Measurements from ENCODE around the gene NVL. TPM values are rescaled to one million over a fixed set of nuclear protein-coding genes. Genes with fewer than 3 reads are reported as not detected.
A peak's percentile ranks its signal among the peaks of the same experiment; 100 is the strongest.

Gene NVL
- total and polyA plus RNA-seq, 7 experiments from 2014 or later = 16.1 to 48.6 (median 24.7) TPM

DNA sequence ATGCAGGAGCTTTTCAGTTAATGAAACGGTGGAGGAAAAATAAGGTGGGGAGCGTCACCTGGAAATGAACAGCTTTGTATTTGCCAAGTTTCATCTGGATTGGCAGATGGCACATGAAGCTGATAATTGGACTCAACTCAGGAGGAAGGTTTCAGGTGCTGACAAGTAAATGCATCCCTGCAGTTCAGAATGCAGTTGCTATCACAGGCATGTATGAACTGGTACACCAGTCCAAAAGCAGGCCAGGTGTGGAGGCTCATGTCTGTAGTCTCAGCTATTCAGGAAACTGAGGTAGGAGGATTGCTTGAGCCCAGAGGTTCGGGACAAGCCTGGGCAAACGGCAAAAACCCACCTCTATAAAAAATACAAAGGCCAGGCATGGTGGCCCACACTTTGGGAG lies 131.4 kb downstream of the NVL start:
- peak overlapping the region in 1 of 9 donors; percentile 19 for H3K27ac Mint-ChIP-seq
- ATAC-seq (no peak), DNase-seq (no peak)
- peaks cover 0 to 4% (median under 1%) of the 10 kb centered on the region in 3 experiments for H3K36me3 ChIP-seq (ENCODE audit: control insufficient read depth in 2 of 3, insufficient read depth in 3 of 3, low read length in 3 of 3)
- no peak overlapping the region for H3K4me3 Mint-ChIP-seq
- no peak overlapping the region for H3K4me3 ChIP-seq (ENCODE audit: low read length)
- no peaks in the 10 kb centered on the region for H3K27me3 ChIP-seq (ENCODE audit: control insufficient read depth in 2 of 2, insufficient read depth in 2 of 2, low read length in 2 of 2)
- H3K36me3 Mint-ChIP-seq = peaks cover 5 to 16% (median 12%) of the 10 kb centered on the region in 5 donors
- no peaks in the 10 kb centered on the region for H3K4me1 ChIP-seq (ENCODE audit: control insufficient read depth in 2 of 2, insufficient read depth in 2 of 2, low read length in 2 of 2)
- ChIA-PET CTCF (no interaction called here), POLR2A (interaction anchor here (0.7 to 1.4 kb wide), 3 partner anchors 14 to 343 kb away, joined by 3 read pairs; no protein-coding TSS in a partner anchor)
- H3K9me3 ChIP-seq (ENCODE audit: control insufficient read depth in 2 of 3, low read length in 3 of 3) = no peaks in the 10 kb centered on the region
- no peaks in the 10 kb centered on the region for H3K27me3 Mint-ChIP-seq
- H3K9me3 Mint-ChIP-seq = no peaks in the 10 kb centered on the region
- H3K4me1 Mint-ChIP-seq = peaks cover 0 to 11% (median 6%) of the 10 kb centered on the region in 7 donors
- intact Hi-C loops (cut with micrococcal nuclease) = no loop called here
- no peak overlapping the region for H3K27ac ChIP-seq (ENCODE audit: low read depth, low read length)

- no peaks in the 10 kb centered on the region for H3K4me1 ChIP-seq (ENCODE audit: control insufficient read depth in 2 of 2, insufficient read depth in 2 of 2, low read length in 2 of 2)
- ChIA-PET CTCF (interaction anchor here (0.6 kb wide), 2 partner anchors 51 to 1868 kb away, joined by 3 to 5 read pairs; no protein-coding TSS in a partner anchor), POLR2A (interaction anchor here (1.0 to 2.1 kb wide), 2 partner anchors 14 to 236 kb away, joined by 3 to 5 read pairs; partner anchors contain the start of gene DEGS1)
- no peak overlapping the region for H3K4me3 Mint-ChIP-seq
- intact Hi-C loops (cut with micrococcal nuclease) = no loop called here
- no peaks in the 10 kb centered on the region for H3K27me3 ChIP-seq (ENCODE audit: control insufficient read depth in 2 of 2, insufficient read depth in 2 of 2, low read length in 2 of 2)
- ATAC-seq (no peak), DNase-seq (no peak)
- peaks cover 0 to 17% (median 5%) of the 10 kb centered on the region in 3 experiments for H3K36me3 ChIP-seq (ENCODE audit: control insufficient read depth in 2 of 3, insufficient read depth in 3 of 3, low read length in 3 of 3)
- H3K27me3 Mint-ChIP-seq = no peaks in the 10 kb centered on the region
- H3K27ac ChIP-seq (ENCODE audit: low read depth, low read length) = no peak overlapping the region
- peak overlapping the region in 4 of 9 donors; percentile 34 to 70 (median 48) for H3K27ac Mint-ChIP-seq
- peaks cover 2 to 17% (median 9%) of the 10 kb centered on the region in 7 donors for H3K4me1 Mint-ChIP-seq
- H3K4me3 ChIP-seq (ENCODE audit: low read length) = no peak overlapping the region
- H3K9me3 ChIP-seq (ENCODE audit: control insufficient read depth in 2 of 3, low read length in 3 of 3) = no peaks in the 10 kb centered on the region
- H3K36me3 Mint-ChIP-seq = peaks cover 5 to 21% (median 19%) of the 10 kb centered on the region in 5 donors
- no peaks in the 10 kb centered on the region for H3K9me3 Mint-ChIP-seq
Measured at GRCh38 chr1:224196813-224197600, 133.0 kb downstream of the NVL start.

DNA sequence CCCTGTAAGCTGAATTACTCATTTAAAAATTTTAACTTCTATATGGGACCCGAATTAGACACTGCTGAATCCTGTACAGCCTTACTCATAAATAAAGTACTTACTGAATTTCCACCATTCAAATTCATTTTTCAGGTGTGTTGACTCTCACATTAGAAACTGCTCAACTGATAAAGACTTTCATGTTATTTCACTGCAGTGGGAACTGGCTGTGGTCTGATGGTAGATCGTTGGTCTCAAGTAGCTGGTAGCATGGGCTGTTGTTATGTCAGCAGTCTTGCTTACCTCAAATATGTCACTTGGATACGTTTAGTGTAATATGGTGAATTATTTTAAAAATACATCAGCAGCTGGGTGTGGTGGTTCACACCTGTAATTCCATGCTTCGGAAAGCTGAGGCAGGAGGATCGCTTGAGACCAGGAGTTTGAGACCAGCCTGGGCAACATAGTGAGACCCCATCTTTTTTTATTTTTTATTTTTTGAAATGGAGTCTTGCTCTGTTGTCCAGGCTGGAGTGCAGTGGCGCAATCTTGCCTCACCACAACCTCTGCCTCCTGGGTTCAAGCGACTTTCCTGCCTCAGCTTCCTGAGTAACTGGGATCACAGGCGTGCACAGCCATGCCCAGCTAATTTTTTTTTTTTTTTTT lies 136.5 kb downstream of the NVL start:
- no peaks in the 10 kb centered on the region for H3K9me3 ChIP-seq (ENCODE audit: control insufficient read depth in 2 of 3, low read length in 3 of 3)
- Mint-ChIP-seq H3K27ac (peak overlapping the region in 2 of 9 donors; percentile 30 to 54), H3K4me3 (no peak overlapping the region), H3K36me3 (peaks cover 5 to 34% (median 27%) of the 10 kb centered on the region in 5 donors), H3K9me3 (peaks cover 0 to 2% (median 0%) of the 10 kb centered on the region in 11 donors), H3K4me1 (peaks cover 10 to 31% (median 16%) of the 10 kb centered on the region in 7 donors), H3K27me3 (no peaks in the 10 kb centered on the region)
- H3K27me3 ChIP-seq (ENCODE audit: control insufficient read depth in 2 of 2, insufficient read depth in 2 of 2, low read length in 2 of 2) = no peaks in the 10 kb centered on the region
- no peak overlapping the region for H3K27ac ChIP-seq (ENCODE audit: low read depth, low read length)
- ATAC-seq = no peak
- POLR2A ChIA-PET = interaction anchor here (1.0 to 1.1 kb wide), 2 partner anchors 11 to 21 kb away, joined by 3 read pairs; no protein-coding TSS in a partner anchor
- intact Hi-C loops (cut with micrococcal nuclease) = no loop called here
- H3K4me3 ChIP-seq (ENCODE audit: low read length) = no peak overlapping the region
- no peak for DNase-seq
- H3K4me1 ChIP-seq (ENCODE audit: control insufficient read depth in 2 of 2, insufficient read depth in 2 of 2, low read length in 2 of 2) = peaks cover 0 to 3% of the 10 kb centered on the region in 2 donors
- CTCF ChIA-PET = interaction anchor here (0.7 to 0.9 kb wide), 2 partner anchors 13 to 19 kb away, joined by 3 read pairs; no protein-coding TSS in a partner anchor
- peaks cover 5 to 40% (median 5%) of the 10 kb centered on the region in 3 experiments for H3K36me3 ChIP-seq (ENCODE audit: control insufficient read depth in 2 of 3, insufficient read depth in 3 of 3, low read length in 3 of 3)

GRCh38 chr1:224192082-224192788 lies 137.7 kb downstream of the NVL start:
- Histone ChIP-seq H3K4me3 (ENCODE audit: low read length) (no peak overlapping the region), H3K9me3 (ENCODE audit: control insufficient read depth in 2 of 3, low read length in 3 of 3) (no peaks in the 10 kb centered on the region), H3K27me3 (ENCODE audit: control insufficient read depth in 2 of 2, insufficient read depth in 2 of 2, low read length in 2 of 2) (no peaks in the 10 kb centered on the region), H3K36me3 (ENCODE audit: control insufficient read depth in 2 of 3, insufficient read depth in 3 of 3, low read length in 3 of 3) (peaks cover 5 to 40% (median 5%) of the 10 kb centered on the region in 3 experiments), H3K4me1 (ENCODE audit: control insufficient read depth in 2 of 2, insufficient read depth in 2 of 2, low read length in 2 of 2) (peaks cover 0 to 5% of the 10 kb centered on the region in 2 donors), H3K27ac (ENCODE audit: low read depth, low read length) (no peak overlapping the region)
- peaks cover 0 to 3% (median 0%) of the 10 kb centered on the region in 11 donors for H3K9me3 Mint-ChIP-seq
- H3K4me3 Mint-ChIP-seq = peak overlapping the region in 1 of 10 donors; percentile 25
- ATAC-seq (no peak), DNase-seq (no peak)
- peaks cover 5 to 40% (median 29%) of the 10 kb centered on the region in 5 donors for H3K36me3 Mint-ChIP-seq
- H3K4me1 Mint-ChIP-seq = peaks cover 11 to 37% (median 23%) of the 10 kb centered on the region in 7 donors
- ChIA-PET CTCF (interaction anchor here (0.6 to 0.9 kb wide), 2 partner anchors 14 to 25 kb away, joined by 3 to 8 read pairs; no protein-coding TSS in a partner anchor), POLR2A (interaction anchor here (1.1 kb wide), 1 partner anchor 19 kb away, joined by 3 read pairs; no protein-coding TSS in a partner anchor)
- peak overlapping the region in 4 of 9 donors; percentile 51 to 74 (median 56) for H3K27ac Mint-ChIP-seq
- H3K27me3 Mint-ChIP-seq = no peaks in the 10 kb centered on the region
- intact Hi-C loops (cut with micrococcal nuclease) = no loop called here

DNA sequence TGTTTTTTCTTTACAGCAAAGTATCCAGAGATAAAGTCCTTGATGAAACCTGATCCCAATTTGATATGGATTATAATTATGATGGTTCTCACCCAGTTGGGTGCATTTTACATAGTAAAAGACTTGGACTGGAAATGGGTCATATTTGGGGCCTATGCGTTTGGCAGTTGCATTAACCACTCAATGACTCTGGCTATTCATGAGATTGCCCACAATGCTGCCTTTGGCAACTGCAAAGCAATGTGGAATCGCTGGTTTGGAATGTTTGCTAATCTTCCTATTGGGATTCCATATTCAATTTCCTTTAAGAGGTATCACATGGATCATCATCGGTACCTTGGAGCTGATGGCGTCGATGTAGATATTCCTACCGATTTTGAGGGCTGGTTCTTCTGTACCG lies 140.4 kb downstream of the NVL start:
- POLR2A ChIA-PET = no interaction called here
- CTCF ChIA-PET = no interaction called here
- Mint-ChIP-seq H3K27ac (peak overlapping the region in 4 of 9 donors; percentile 24 to 55 (median 50)), H3K9me3 (peaks cover 0 to 3% (median 0%) of the 10 kb centered on the region in 11 donors), H3K4me1 (peaks cover 25 to 50% (median 43%) of the 10 kb centered on the region in 7 donors), H3K4me3 (no peak overlapping the region), H3K27me3 (no peaks in the 10 kb centered on the region), H3K36me3 (peaks cover 5 to 43% (median 30%) of the 10 kb centered on the region in 5 donors)
- no peaks in the 10 kb centered on the region for H3K27me3 ChIP-seq (ENCODE audit: control insufficient read depth in 2 of 2, insufficient read depth in 2 of 2, low read length in 2 of 2)
- DNase-seq = no peak
- H3K4me1 ChIP-seq (ENCODE audit: control insufficient read depth in 2 of 2, insufficient read depth in 2 of 2, low read length in 2 of 2) = peaks cover 11 to 13% of the 10 kb centered on the region in 2 donors
- no peak overlapping the region for H3K27ac ChIP-seq (ENCODE audit: low read depth, low read length)
- ATAC-seq = no peak
- peaks cover 5 to 37% (median 5%) of the 10 kb centered on the region in 3 experiments for H3K36me3 ChIP-seq (ENCODE audit: control insufficient read depth in 2 of 3, insufficient read depth in 3 of 3, low read length in 3 of 3)
- H3K4me3 ChIP-seq (ENCODE audit: low read length) = no peak overlapping the region
- intact Hi-C loops (cut with micrococcal nuclease) = loop anchor here in 1 of 2 donors (10.0 kb wide), 3 partner anchors 475 to 1475 kb away; partner anchors contain the start of genes AIDA, BROX, CAPN2 and LBR
- no peaks in the 10 kb centered on the region for H3K9me3 ChIP-seq (ENCODE audit: control insufficient read depth in 2 of 3, low read length in 3 of 3)

- Mint-ChIP-seq H3K4me1 (peaks cover 30 to 56% (median 50%) of the 10 kb centered on the region in 7 donors), H3K36me3 (peaks cover 0 to 39% (median 20%) of the 10 kb centered on the region in 5 donors), H3K27me3 (no peaks in the 10 kb centered on the region), H3K27ac (peak overlapping the region in 8 of 9 donors; percentile 5 to 81 (median 64)), H3K9me3 (peaks cover 0 to 3% (median 0%) of the 10 kb centered on the region in 11 donors), H3K4me3 (peak overlapping the region in 6 of 10 donors; percentile 20 to 60 (median 43))
- POLR2A ChIA-PET = no interaction called here
- intact Hi-C loops (cut with micrococcal nuclease) = loop anchor here in 1 of 2 donors (10.0 kb wide), 3 partner anchors 473 to 1473 kb away; partner anchors contain the start of genes AIDA, BROX, CAPN2 and LBR
- H3K27me3 ChIP-seq (ENCODE audit: control insufficient read depth in 2 of 2, insufficient read depth in 2 of 2, low read length in 2 of 2) = no peaks in the 10 kb centered on the region
- DNase-seq (no peak), ATAC-seq (no peak)
- H3K27ac ChIP-seq (ENCODE audit: low read depth, low read length) = no peak overlapping the region
- peaks cover 1 to 33% (median 5%) of the 10 kb centered on the region in 3 experiments for H3K36me3 ChIP-seq (ENCODE audit: control insufficient read depth in 2 of 3, insufficient read depth in 3 of 3, low read length in 3 of 3)
- H3K4me3 ChIP-seq (ENCODE audit: low read length) = no peak overlapping the region
- H3K4me1 ChIP-seq (ENCODE audit: control insufficient read depth in 2 of 2, insufficient read depth in 2 of 2, low read length in 2 of 2) = peaks cover 15 to 19% of the 10 kb centered on the region in 2 donors
- CTCF ChIA-PET = no interaction called here
- H3K9me3 ChIP-seq (ENCODE audit: control insufficient read depth in 2 of 3, low read length in 3 of 3) = no peaks in the 10 kb centered on the region
Measured at GRCh38 chr1:224188286-224188685, 141.7 kb downstream of the NVL start.
